ENCODE results near the gene MYO5A.
"Not testable (repeated sequence)": the region's sequence is repeated elsewhere in the genome, so short reads cannot be mapped to it uniquely, and the experiment has no call there.

The MYO5A gene

DNA sequence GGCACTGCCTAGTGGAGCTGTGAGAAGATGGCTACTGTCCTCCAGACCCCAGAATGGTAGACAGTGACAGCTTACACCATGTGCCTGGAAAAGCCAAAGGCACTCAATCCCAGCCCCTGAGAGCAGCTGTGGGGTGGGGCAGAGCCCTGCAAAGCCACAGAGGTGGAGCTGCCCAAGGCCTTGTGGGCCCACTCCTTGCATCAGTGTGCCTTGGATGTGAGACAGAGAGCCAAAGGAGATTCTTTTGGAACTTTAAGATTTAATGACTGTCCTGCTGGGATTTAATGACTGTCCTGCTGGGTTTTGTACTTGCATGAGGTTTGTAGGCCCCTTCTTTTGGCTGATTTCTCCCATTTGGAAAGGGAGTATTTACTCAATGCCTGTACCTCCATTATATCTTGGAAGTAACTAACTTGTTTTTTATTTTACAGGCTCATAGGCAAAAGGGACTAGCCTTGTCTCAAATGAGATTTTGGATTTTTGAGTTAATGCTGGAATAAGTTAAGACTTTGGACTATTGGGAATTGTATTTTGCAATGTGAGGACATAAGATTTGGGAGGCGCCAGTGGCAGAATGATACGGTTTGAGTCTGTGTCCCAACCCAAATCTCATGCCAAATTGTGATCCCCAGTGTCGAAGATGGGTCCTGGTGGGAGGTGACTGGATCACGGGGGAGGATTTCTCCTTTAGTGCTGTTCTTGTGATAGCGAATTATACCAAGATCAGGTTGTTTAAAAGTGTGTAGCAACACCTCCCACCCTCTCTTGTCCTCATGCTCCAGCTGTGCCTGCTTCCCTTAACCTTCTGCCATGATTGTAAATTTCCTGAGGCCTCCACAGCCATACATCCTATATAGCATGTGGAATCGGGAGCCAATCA is 80.4 kb downstream of the MYO5A start:
- no peak for DNase-seq

DNA sequence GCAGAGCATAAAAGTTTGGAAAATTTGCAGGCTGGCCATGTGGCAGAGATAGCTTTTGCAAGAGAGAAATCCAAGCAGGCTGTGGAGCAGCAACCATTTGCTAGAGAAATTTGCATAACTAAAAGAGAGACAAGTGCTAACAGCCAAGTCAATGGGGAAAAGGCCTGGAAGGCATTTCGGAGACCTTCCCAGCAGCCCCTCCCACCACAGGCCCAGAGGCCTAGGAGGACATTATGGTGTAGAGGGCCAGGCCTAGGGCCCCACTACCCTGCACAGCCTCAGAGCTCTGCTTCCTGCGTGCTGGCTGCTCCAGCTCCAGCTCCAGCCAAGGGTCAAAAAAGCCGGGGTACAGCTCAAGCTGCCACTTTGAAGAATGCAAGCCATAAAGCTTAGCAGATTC is 82.7 kb downstream of the MYO5A start:
- no peak for DNase-seq

DNA sequence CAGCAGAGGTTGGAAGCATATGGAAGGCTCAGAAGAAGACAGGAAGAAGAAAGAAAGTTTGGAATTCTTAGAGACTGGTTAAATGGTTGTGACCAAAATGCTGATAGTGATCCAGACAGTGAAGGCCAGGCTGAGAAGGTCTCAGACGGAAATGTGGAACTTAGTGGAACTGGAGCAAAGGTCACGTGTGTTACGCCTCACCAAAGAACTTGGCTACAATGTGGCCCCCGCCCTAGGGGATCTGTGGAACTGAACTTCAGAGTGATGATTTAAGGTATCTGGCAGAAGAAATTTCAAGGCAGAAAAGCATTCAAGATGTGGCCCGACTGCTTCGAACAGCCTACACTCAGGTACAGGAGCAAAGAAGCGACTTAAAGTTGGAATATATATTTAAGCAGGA is 83.1 kb downstream of the MYO5A start:
- no peak for DNase-seq

DNA sequence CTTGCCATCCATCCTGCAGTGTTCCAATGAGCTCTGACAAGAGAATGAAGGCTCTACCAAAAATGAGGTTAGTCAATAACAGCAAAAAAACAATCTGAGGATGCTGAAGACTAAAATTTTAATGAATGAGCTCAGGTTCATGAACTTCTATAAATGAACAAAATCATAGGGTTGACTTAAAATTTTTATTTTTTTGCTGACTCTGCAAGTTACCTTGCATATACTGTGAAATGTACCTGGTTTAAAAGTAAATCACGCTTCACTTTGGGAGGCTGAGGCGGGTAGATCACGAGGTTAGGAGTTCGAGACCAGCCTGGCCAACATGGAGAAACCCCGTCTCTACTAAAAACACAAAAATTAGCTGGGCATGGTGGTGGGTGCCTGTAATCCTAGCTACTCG is 85.5 kb downstream of the MYO5A start:
- DNase-seq: not testable (repeated sequence)

DNA sequence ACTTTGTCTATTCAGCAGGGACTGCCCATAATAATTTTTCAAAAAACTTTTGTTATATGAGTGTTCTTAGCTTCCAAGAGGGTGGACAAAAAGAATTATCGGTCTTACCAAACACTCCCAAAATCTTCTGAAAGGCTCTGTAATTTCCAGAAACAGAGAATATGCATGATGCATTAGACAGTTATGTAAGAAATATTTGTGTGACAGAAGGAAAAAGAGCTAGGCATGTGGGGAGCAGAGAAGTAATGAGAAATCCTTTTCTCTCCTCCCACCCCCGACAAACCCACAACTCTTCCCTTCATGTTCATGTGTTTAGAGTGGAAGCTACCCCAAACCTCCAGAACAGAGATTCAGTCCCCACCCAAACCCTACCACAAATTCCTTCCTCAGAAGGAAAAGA is 86.8 kb downstream of the MYO5A start:
- peak; percentile 66 for DNase-seq

DNA sequence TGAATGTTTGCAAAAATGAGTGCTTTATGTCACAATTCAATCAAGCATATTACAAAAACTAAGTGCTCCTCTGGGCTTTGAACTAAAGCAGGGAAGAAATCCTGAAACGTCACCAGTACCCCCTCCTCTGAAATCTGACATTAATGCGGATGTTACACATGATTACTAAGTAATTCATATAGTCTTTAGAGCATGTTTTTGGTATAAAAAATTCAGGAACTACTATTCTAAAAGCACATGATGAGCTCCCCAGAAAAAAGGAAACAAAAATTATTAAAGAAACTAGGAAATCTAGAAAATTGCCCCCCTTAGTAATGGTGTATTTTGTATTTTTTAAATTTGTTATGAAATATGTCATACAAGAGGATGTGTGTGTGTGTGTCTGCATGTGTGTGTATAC is 87.7 kb downstream of the MYO5A start:
- DNase-seq: no peak

DNA sequence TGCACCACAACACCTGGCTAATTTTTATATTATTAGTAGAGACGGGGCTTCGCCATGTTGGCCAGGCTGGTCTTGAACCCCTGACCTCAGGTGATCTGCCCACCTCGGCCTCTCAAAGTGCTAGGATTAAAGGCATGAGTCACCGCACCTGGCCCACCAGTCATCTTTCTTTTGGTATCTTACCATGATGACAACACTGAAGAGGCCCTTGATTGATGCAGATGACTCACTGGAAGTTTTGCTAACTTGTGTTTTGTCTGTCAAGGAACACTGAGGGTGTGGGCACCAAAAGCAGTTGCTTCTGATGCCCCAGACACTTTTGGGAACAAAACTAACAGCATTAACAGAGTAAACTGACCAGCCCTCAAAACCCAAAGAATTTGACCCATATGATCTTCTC is 88.3 kb downstream of the MYO5A start:
- DNase-seq: peak; percentile 64

DNA sequence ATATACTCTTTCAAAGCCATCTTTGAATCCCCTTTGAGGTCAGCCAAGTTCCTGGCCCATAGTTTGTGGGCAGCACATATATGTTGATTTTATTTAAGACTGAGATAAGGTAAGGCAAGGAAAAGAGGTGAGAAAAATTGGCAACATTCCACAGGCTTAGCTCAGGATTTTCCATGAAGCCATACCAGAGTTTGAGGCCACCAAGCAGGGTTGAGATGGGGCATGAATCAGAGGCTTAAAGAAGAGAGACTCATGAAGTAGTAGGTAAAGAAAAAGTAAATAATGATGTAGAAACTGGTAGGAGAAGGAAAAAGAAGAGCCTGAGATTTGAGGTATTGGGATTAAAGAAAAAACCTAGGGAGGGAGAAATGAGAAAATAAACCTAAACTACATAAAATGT is 89.2 kb downstream of the MYO5A start:
- no peak for DNase-seq

DNA sequence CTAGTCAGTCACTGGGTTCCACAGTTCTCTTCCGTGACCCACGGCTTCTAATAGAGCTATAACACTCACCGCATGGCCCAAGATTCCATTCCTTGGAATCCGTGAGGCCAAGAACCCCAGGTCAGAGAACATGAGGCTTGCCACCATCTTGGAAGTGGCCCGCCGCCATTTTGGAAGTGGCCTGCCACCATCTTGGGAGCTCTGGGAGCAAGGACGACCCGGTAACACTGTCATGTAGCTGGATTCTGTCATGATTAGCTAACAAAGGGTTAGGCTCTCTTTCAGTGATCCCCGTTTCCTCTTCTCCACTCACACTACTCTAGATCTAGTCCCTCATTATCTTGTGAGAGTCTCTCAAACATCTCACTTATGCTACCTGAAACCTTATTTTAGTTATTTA is 89.6 kb downstream of the MYO5A start:
- not testable (repeated sequence) for DNase-seq

DNA sequence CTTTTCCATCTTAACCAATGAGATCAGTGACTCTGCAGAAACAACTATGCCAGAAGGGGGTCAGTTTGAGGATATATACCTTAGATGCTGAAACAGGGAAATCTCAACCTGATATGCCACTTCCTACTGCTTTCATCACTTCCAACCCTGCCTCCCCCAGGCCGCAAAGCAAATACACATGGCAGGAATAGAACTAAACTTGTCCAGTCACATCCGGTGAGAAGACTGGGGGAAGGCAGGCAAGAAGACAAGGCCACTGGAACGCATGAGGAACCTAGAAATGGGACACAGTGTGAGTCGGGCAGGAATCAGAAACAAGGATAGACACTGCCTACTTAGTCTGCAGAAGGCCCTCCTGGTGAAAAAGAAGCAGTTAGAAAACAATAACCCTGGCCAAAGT is 90.6 kb downstream of the MYO5A start:
- no peak for DNase-seq

DNA sequence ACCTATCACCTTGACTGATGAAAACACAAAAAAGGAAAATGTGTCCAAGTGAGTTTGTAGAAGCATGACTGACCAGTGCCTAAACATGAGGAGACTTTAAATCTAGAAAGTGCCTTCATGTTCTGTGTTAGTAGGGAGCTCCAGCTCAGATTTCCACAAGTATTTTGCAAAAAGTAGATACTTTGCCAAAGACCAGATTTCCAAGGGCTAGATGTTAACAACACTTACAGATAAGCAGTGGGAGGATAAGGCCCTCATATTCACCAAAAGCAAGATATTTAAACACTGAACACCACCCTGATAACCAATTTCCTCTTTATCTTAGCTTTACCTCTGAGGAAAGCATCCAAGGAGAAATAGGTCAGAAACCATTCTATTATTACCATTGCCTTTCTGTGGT is 91.0 kb downstream of the MYO5A start:
- no peak for DNase-seq

DNA sequence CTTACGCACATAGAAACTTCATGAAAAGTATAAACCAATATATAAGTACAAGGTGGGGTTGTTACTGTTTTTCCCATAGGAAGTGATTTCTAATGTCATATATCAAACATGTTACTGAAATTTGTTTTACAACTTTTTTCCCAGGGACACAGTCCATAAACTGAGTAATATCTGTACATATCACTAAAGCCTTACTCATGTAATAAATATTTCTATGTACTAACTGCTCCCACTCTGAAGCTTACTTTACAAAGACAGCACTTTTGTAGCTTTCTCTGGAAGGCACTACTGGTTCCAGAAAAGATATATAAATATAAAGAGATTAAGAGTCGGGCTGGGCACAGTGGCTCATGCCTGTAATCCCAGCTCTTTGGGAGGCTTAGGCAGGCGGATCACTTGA is 91.7 kb downstream of the MYO5A start:
- DNase-seq: peak; percentile 34

DNA sequence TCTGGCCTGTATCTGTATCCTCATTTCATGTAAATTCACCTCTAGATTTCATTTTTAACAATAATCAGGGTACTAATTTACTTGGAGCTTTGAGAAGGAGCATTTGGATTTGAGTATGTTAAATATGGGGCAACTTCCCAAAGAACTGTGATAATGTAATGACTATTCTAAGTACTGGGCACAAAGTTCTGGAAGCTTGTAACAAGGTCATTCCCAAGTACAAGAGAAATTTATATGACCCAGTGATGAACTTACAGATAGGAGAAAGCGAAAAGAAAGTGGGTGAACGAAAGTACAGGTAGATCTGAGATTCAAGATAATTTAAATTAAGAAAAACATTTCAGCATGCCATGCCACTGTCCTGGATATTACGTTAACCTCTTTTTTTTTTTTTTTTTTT is 93.8 kb downstream of the MYO5A start:
- no peak for DNase-seq

DNA sequence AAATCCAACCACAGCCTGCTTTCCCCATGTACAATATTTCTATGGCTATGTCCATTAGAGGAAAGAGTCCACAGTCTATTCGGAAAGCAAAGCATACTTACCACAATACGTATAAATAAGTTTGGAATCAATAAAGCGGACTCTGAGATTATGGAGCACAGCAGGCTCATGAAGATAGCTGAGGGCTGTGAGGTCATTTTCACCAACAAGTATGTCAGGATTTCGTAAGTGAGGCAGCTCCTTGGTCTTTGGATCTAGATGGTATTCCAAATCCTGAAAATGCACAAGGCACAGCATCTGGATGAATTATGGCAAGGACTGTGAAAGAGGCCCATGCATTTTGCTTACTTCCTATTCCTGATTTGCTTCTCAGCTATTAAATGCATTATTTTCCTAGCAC is 100.4 kb downstream of the MYO5A start:
- DNase-seq: no peak

DNA sequence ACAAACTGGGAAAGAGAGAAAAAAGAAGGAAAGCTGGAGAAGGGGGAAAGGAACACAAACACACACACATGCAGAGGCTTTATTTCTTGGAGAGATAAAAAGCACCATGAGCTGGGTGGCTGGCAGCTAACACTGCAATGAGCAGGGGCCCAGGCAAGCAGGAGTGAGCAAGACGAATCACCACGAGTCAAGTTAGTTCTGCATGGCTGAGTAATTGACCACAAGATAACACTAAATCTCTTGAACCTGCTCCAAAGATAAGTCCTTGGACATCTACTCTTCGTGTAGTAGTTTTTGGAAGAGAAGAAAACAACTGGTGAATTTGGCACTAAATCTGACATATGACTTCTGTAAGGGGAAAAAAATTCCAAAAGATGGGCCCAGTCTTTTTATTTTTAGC is 100.9 kb downstream of the MYO5A start:
- peak; percentile 79 for DNase-seq

DNA sequence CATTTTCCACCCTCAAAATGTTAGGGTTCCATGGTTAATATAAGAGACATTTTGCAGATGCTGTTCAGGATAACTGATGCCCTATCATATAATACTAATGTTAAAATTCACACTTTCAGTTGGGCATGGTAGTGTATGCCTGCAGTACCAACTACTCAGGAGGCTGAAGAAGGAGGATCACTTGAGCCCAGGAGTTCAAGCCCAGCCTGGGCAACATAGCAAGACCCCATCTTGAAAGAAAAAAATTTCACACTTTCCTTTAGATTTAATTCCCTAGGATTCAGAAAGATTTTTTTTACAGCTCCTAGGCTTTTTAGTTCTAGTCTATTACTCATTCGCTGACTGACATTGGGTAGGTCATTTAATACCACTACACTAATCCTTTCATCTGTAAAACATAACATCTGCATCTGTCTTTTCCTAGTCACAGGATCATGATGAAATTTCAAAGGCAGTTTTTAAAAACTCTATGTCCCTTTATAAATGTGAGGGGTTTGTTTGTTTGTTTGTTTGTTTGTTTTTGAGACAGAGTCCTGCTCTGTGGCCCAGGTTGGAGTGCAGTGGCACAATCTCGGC is 103.7 kb downstream of the MYO5A start:
- no peak for DNase-seq

DNA sequence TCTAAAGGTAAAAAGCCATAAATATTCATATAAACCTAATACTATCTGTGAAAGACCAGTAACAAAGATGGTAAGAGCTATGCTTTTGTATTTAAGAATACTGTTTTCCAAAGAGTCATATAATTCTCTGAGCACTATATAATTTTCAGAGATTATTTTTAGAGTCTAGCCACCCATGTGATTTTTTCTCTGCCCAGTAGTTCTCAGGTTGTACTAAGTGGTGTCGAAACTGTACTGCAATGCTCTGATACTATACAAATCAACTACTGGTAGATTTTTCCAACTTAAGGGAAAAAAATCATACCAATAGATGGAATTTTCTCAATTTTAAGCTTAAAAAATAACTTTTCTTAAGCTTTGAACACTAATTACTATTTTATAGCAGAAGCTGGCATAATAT is 104.8 kb downstream of the MYO5A start:
- no peak for DNase-seq

DNA sequence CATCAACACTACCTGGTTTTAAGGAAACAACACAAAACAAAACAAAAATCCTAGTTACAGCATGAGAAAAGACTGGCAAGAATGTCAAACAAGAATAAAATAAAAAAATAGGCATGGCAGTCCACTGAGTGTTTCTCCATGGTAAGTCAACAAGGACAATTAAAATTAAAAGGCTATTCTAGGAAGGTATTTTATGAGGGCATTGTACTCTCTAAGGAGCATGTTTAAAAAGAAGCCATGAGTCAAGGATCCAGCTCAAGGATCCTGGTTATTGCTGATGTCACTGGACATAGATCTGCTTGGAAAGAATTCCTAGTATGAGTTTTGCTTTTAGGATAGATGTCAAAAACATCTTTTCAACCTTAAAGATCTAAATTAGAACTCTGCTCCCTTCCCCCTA is 106.7 kb downstream of the MYO5A start:
- DNase-seq: no peak

DNA sequence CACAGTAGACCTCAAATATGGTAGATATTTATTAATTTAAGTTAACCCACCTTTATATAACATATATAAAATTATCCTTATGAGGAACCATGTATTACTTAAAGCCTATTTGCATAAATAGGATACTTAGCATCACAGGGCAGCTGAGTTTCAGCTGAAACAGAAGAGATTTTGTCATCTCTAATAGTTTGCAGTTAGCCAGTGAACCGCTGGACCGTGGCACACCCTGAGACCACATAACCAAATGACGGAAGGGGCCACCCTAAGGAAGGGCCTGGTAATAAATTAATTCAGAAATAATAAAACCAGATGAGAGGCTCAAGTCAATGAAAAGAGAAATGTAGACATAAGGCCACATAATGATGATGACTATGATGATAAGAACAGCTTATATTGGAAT is 107.7 kb downstream of the MYO5A start:
- no peak for DNase-seq

DNA sequence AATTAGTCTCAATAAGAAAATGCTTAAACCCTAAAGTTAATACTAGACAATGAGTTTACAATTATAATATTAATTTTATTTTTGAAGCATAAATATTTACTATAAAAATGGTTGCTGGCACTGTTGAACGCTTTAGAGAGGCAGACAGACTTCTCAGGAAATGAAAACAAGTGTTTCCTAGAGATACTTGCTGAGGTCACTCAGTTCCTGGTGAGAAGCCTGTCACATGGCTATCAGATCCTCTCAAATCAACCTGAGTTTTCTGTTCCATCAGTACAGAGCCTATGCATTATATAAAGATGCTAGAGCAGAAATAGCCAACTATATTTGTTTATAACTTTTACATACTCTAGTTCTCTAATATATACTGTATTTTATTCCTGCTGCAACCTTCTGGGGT is 109.2 kb downstream of the MYO5A start:
- no peak for DNase-seq

DNA sequence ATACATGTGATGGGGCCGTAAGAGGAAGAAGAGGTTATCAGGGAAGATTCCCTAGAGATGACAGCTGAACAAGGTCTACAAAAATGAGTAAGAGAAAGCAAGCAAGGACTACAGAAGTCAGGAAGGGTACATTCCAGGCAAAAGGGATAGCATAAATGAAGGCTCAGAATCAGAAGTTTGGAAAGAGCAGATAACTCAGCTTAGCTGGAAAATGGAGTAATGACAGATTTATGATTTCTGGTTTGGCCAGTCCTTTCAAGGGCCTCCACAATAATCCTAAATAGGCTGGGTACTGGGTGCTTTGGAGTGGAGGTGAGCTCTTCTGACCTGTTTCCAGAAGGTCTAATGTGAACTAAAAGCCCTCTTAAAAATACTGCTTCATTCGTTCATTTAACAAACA is 110.7 kb downstream of the MYO5A start:
- no peak for DNase-seq

DNA sequence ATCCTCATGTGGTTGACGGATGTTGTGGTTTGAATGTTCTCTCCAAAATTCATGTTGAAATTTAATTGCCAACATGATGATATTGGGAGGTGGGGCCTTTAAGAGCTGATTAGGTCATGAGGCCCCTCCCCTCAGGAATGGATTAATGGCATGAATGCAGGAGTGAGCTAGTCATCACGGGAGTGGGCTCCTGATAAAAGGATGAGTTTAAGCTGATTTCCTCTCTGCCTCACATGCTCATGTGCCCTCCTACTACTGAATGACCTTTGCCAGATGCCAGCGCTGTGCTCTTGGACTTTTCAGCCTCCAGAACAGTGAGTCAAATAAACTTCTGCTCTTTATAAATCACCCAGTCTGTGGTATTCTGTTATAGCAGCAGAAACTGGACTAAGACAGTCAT is 111.2 kb downstream of the MYO5A start:
- DNase-seq: peak; percentile 54

DNA sequence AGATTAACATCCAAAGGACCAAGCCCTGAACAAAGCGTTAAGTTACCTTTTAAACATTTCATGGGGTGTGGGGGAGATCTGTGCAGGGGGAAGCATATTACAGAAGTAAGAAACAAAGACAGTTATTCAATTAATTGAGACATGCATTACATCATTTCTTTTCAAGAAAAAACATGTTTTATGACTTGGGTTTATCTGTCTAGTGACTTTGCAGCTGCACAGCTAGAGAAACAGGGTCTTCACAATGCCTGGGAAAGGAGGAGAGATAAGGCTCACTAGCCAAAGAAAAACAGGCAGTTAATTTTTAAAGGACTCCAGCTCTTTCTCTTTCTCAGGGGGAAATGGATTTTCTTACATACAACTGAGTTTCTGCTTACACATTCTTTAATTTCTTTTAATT is 112.1 kb downstream of the MYO5A start:
- not testable (repeated sequence) for DNase-seq

DNA sequence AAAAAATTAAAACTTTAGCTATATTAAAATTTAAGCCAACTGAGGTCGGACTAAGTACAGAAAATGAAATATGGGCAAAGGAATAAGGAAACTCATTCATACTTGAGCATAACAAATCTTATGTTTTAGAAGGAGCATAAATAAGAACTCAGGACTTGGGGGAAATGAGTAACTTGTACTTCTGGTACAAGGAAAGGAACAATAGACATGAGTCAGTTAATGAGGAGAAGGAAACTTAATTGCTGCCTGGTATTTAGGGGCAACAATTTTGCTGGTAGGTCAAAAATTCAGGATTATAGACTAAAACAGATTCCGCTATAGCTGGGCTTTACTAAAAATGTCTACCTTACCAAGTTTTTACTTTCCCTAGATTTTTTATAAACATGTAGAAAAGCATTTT is 113.1 kb downstream of the MYO5A start:
- no peak for DNase-seq

DNA sequence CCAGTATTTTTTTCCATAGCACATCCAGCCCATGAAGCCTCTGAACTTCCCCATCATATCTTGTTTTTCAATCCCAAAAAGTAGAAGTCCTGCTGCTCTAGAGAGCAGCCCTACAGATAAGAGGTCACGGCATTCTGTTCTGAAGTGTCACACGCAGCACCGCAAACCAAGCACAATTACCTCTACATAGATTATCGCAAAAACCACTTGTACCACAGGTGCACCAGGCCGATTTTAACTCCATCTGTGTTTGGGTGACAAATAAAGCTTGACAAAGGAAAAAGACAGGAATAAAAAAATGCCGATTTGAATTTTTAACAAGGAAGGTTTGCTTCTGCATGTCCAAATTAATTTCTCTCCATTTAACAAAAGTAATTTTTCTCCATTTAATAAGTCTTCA is 113.7 kb downstream of the MYO5A start:
- no peak for DNase-seq

Data from fibroblast of skin of right biceps (primary cell).